OCI-LY3 (cell line): ENCODE data around the gene EDDM13.
A peak's percentile ranks its signal among the peaks of the same experiment; 100 is the strongest.

Experiments used
- H2AFZ ChIP-seq: fragments of 200-600, 300-600 bp; shearing (Covaris generic); 2 replicates; pipeline ENCODE4 v1.6.0; 2014; ENCODE audit warnings: antibody characterized with exemption, low read depth, low read length
- H3K27ac ChIP-seq: fragments of 200-600, 300-600 bp; sonication (generic); 2 replicates; pipeline ENCODE4 v1.5.1; 2014; ENCODE audit warnings: mild to moderate bottlenecking, low read length, moderate library complexity, mixed read lengths
- H3K27me3 ChIP-seq: fragments of 200-600, 300-600 bp; sonication (generic); 2 replicates; pipeline ENCODE4 v1.6.1; 2014; ENCODE audit warnings: low read depth, low read length, mixed read lengths
- H3K36me3 ChIP-seq: fragments of 200-600, 300-600 bp; sonication (generic); replicated peaks from 2 replicates; pipeline ENCODE3; 2014; ENCODE audit warnings: low read depth, low read length, mixed read lengths
- H3K4me1 ChIP-seq: fragments of 300-600, 200-600 bp; sonication (generic); 2 replicates; pipeline ENCODE4 v1.6.1; 2014; ENCODE audit warnings: low read length, mixed read lengths
- H3K4me2 ChIP-seq: fragments of 200-600, 300-600 bp; sonication (generic); 2 replicates; pipeline ENCODE4 v1.6.1; 2014; ENCODE audit warnings: low read length, mixed read lengths
- H3K4me3 ChIP-seq: fragments of 300-600, 200-600 bp; sonication (generic); 2 replicates; pipeline ENCODE4 v1.5.1; 2014; ENCODE audit warnings: antibody characterized with exemption, mild to moderate bottlenecking, low read length, moderate library complexity
- H3K79me2 ChIP-seq: fragments of 300-600, 200-600 bp; shearing (Covaris generic); 2 replicates; pipeline ENCODE4 v1.6.1; 2014; ENCODE audit warnings: mild to moderate bottlenecking, low read length, mixed read lengths
- H3K9ac ChIP-seq: fragments of 300-600, 200-600 bp; shearing (Covaris generic); 2 replicates; pipeline ENCODE4 v1.6.0; 2014; ENCODE audit warnings: mild to moderate bottlenecking, low read length, moderate library complexity
- H3K9me3 ChIP-seq: fragments of 200-600, 300-600 bp; shearing (Covaris generic); 2 replicates; pipeline ENCODE4 v1.6.1; 2014; ENCODE audit warnings: low read length, mixed read lengths; ENCODE audit not compliant: insufficient read depth
- H4K20me1 ChIP-seq: fragments of 200-600, 300-600 bp; sonication (generic); 2 replicates; pipeline ENCODE4 v1.6.1; 2016; ENCODE audit warnings: low read length, mixed read lengths; ENCODE audit not compliant: insufficient read depth
- CTCF ChIP-seq: fragments of 200-600, 300-600 bp; sonication (generic); IDR thresholded peaks from 2 replicates; pipeline ENCODE4 v1.5.1; 2014; ENCODE audit warnings: antibody characterized with exemption, low read length, low read depth
- EZH2phosphoT487 ChIP-seq: fragments of 200-600 bp; shearing (Covaris generic); IDR thresholded peaks from 2 replicates; pipeline ENCODE4 v1.6.1; 2018; ENCODE audit warnings: antibody characterized with exemption, mixed run types, low read depth

EDDM13 gene

GRCh38 chr19:56314018-56314380, 41.5 kb downstream of the EDDM13 start:
- peak overlapping the region; percentile 88 for H3K4me3 ChIP-seq
- peak overlapping the region; percentile 85 for H3K9ac ChIP-seq
- H3K4me2 ChIP-seq = peak overlapping the region; percentile 84
- peak overlapping the region; percentile 88 for H2AFZ ChIP-seq
- peaks cover 6% of the 10 kb centered on the region; the same call in 1 of the 2 replicates for H3K79me2 ChIP-seq
- H3K9me3 ChIP-seq = no peaks in the 10 kb centered on the region
- H3K36me3 ChIP-seq = peaks cover 3% of the 10 kb centered on the region
- TF ChIP-seq EZH2phosphoT487 = no peak
- TF ChIP-seq CTCF = no peak
- peak overlapping the region; percentile 83 for H3K27ac ChIP-seq
- H3K27me3 ChIP-seq = no peaks in the 10 kb centered on the region
- peaks cover 12% of the 10 kb centered on the region for H3K4me1 ChIP-seq
- no peaks in the 10 kb centered on the region for H4K20me1 ChIP-seq

GRCh38 chr19:56314381-56315076, 42.0 kb downstream of the EDDM13 start, which contains the start of gene ZSCAN5A:
TSS of gene ZSCAN5A (minus strand) at chr19:56314839. CDS start at chr19:56225046, 89,793 bp downstream.
- H3K27me3 ChIP-seq = no peaks in the 10 kb centered on the region
- peaks cover 12% of the 10 kb centered on the region for H3K4me1 ChIP-seq

GRCh38 chr19:56315077-56315828, 42.7 kb downstream of the EDDM13 start:
- H3K4me3 ChIP-seq = peak overlapping the region; percentile 88
- no peak for TF ChIP-seq EZH2phosphoT487
- TF ChIP-seq CTCF = no peak
- peak overlapping the region; percentile 93 for H2AFZ ChIP-seq
- H3K4me1 ChIP-seq = peaks cover 12% of the 10 kb centered on the region
- H3K9me3 ChIP-seq = no peaks in the 10 kb centered on the region
- no peaks in the 10 kb centered on the region for H4K20me1 ChIP-seq
- peak overlapping the region; percentile 84 for H3K4me2 ChIP-seq
- peaks cover 3% of the 10 kb centered on the region for H3K36me3 ChIP-seq
- H3K27ac ChIP-seq = peak overlapping the region; percentile 83
- H3K27me3 ChIP-seq = no peaks in the 10 kb centered on the region
- peaks cover 6% of the 10 kb centered on the region; the same call in 1 of the 2 replicates for H3K79me2 ChIP-seq
- H3K9ac ChIP-seq = peak overlapping the region; percentile 85

More at GRCh38 chr19:56314381-56315076, 42.0 kb downstream of the EDDM13 start, which contains the start of gene ZSCAN5A:
- Histone ChIP-seq H3K9ac (peak within 1 kb of the TSS; percentile 85), H4K20me1 (no peaks in the 10 kb centered on the region), H3K36me3 (peaks cover 3% of the 10 kb centered on the region), H3K4me2 (peak within 1 kb of the TSS; percentile 84), H3K4me3 (peak within 1 kb of the TSS; percentile 88), H3K79me2 (peaks cover 6% of the 10 kb centered on the region; the same call in 1 of the 2 replicates), H3K9me3 (no peaks in the 10 kb centered on the region), H3K27ac (peak within 1 kb of the TSS; percentile 83), H2AFZ (peak within 1 kb of the TSS; percentile 93)
- no peak for TF ChIP-seq CTCF
- no peak for TF ChIP-seq EZH2phosphoT487

GRCh38 chr19:56316728-56317127, 44.2 kb downstream of the EDDM13 start:
- no peak for TF ChIP-seq EZH2phosphoT487
- no peak for TF ChIP-seq CTCF
- no peak overlapping the region for H2AFZ ChIP-seq
- peaks cover 14% of the 10 kb centered on the region for H3K4me1 ChIP-seq
- no peak overlapping the region for H3K4me3 ChIP-seq
- no peak overlapping the region for H3K27ac ChIP-seq
- H3K79me2 ChIP-seq = peaks cover 6% of the 10 kb centered on the region; the same call in 1 of the 2 replicates
- no peaks in the 10 kb centered on the region for H4K20me1 ChIP-seq
- no peak overlapping the region for H3K4me2 ChIP-seq
- H3K27me3 ChIP-seq = no peaks in the 10 kb centered on the region
- no peaks in the 10 kb centered on the region for H3K9me3 ChIP-seq
- H3K36me3 ChIP-seq = peaks cover 3% of the 10 kb centered on the region
- no peak overlapping the region for H3K9ac ChIP-seq
